Endothelial cell of umbilical vein (primary cell): ENCODE data around the gene KCNAB2. TPM values are rescaled to one million over a fixed set of nuclear protein-coding genes. Genes with fewer than 3 reads are reported as not detected.

ENCODE experiments used
- BruUV-seq: library from RNA; stranded (reverse); fragments of 400-500 nt; replicated peaks from 2 replicates; lab custom pipeline; 2021; lab: Mats Ljungman, UMichigan
- CTCF ChIA-PET: fragments of 300-600, 350-600 bp; sonication (Branson Sonifier 250); formaldehyde crosslinking; loops from one replicate; lab custom pipeline; 2021; ENCODE audit warnings: antibody characterized with exemption, inconsistent platforms; lab: Charles Lee
- POLR2A ChIA-PET: fragments of 300-600, 350-600 bp; sonication (Branson Sonifier 250); formaldehyde crosslinking; loops from one replicate; lab custom pipeline; 2021; ENCODE audit warnings: antibody characterized with exemption, inconsistent platforms; lab: Charles Lee
- DNase-seq: peaks from one replicate; pipeline ENCODE4 v3.0.0-alpha.2; 2011; ENCODE audit warnings: low read depth, low spot score
- FAIRE-seq: peaks from 2 replicates; lab custom pipeline; 2011; peaks lifted over from hg19 to GRCh38; lab: Jason Lieb, UNC
- H2AFZ ChIP-seq: 2 replicates; pipeline ENCODE4 v1.6.0; 2012; ENCODE audit warnings: low read depth, low read length, control low read depth, inconsistent platforms
- H3K27ac ChIP-seq: 2 replicates; pipeline ENCODE4 v1.5.1; 2011; ENCODE audit warnings: low read depth, mild to moderate bottlenecking, control low read depth, low read length, moderate library complexity; ENCODE audit not compliant: insufficient read depth
- H3K27me3 ChIP-seq, 2 experiments: 2 replicates each; pipeline versions ENCODE4 v1.6.0 to v1.6.1; 2011; ENCODE audit warnings: low read length in 2 of 2, mixed read lengths in 1 of 2; ENCODE audit not compliant: control insufficient read depth in 2 of 2, insufficient read depth in 2 of 2
- H3K36me3 ChIP-seq, 2 experiments: 2 replicates in 1 of 2; 3 replicates in 1 of 2; pipeline ENCODE4 v1.5.1; 2011; ENCODE audit warnings: low read length in 2 of 2, mild to moderate bottlenecking in 1 of 2, moderate library complexity in 1 of 2; ENCODE audit not compliant: control insufficient read depth in 2 of 2, insufficient read depth in 2 of 2; ENCODE audit errors: extremely low read depth in 1 of 2
- H3K4me1 ChIP-seq: 3 replicates; pipeline ENCODE4 v1.5.1; 2011; ENCODE audit warnings: mild to moderate bottlenecking, low read length; ENCODE audit not compliant: control insufficient read depth, insufficient read depth; ENCODE audit errors: extremely low read depth
- H3K4me2 ChIP-seq: 2 replicates; pipeline ENCODE4 v1.6.1; 2011; ENCODE audit warnings: low read length, control low read depth, mixed read lengths; ENCODE audit not compliant: insufficient read depth
- H3K4me3 ChIP-seq, 3 experiments: fragments of 200-600 bp in 1 of 3; sonication (generic), shearing (Covaris generic) in 1 of 3; replicated peaks in 1 of 3; 2 replicates each; pipeline ENCODE4 v1.5.1; 2011 to 2016; ENCODE audit warnings: control low read depth in 3 of 3, low read length in 3 of 3, mild to moderate bottlenecking in 2 of 3, inconsistent platforms in 1 of 3, low read depth in 1 of 3, moderate library complexity in 1 of 3; ENCODE audit not compliant: insufficient read depth in 1 of 3
- H3K79me2 ChIP-seq: 2 replicates; pipeline ENCODE4 v1.6.0; 2012; ENCODE audit warnings: low read length, inconsistent platforms; ENCODE audit not compliant: control insufficient read depth, insufficient read depth
- H3K9ac ChIP-seq: replicated peaks from 2 replicates; pipeline ENCODE3; 2011; ENCODE audit warnings: low read length, control low read depth; ENCODE audit not compliant: insufficient read depth; ENCODE audit errors: extremely low read depth
- H3K9me1 ChIP-seq: replicated peaks from 3 replicates; pipeline ENCODE4 v1.6.0; 2011; ENCODE audit warnings: mild to moderate bottlenecking, low read length; ENCODE audit not compliant: control insufficient read depth, insufficient read depth; ENCODE audit errors: extremely low read depth
- H3K9me3 ChIP-seq: replicated peaks from 2 replicates; pipeline ENCODE4 v1.5.1; 2012; ENCODE audit warnings: low read length, inconsistent platforms; ENCODE audit not compliant: control insufficient read depth, insufficient read depth
- H4K20me1 ChIP-seq: replicated peaks from 2 replicates; pipeline ENCODE3; 2011; ENCODE audit warnings: mild to moderate bottlenecking, low read length; ENCODE audit not compliant: control insufficient read depth, insufficient read depth; ENCODE audit errors: extremely low read depth
- CTCF ChIP-seq, 2 donors: IDR thresholded peaks; 1 replicate in 1 of 2; 2 replicates in 1 of 2; pipeline ENCODE4 v1.5.1; 2011; ENCODE audit warnings: low read length in 2 of 2, mild to moderate bottlenecking in 2 of 2, moderate library complexity in 2 of 2, control low read depth in 1 of 2, inconsistent platforms in 1 of 2, low read depth in 1 of 2; ENCODE audit not compliant: insufficient read depth in 1 of 2; ENCODE audit errors: extremely low read depth in 1 of 2
- EZH2 ChIP-seq: IDR thresholded peaks from 2 replicates; pipeline ENCODE4 v1.6.1; 2012; ENCODE audit warnings: borderline replicate concordance, low read depth, mild to moderate bottlenecking, moderate library complexity, low read length, inconsistent platforms; ENCODE audit not compliant: severe bottlenecking
- FOS ChIP-seq: IDR thresholded peaks from 2 replicates; pipeline ENCODE4 v1.6.1; 2011; ENCODE audit warnings: mild to moderate bottlenecking, low read length, moderate library complexity, borderline replicate concordance; ENCODE audit not compliant: insufficient read depth
- GATA2 ChIP-seq: IDR thresholded peaks from 2 replicates; pipeline ENCODE4 v1.7.0; 2011; ENCODE audit warnings: low read depth, mild to moderate bottlenecking, moderate library complexity, mixed read lengths, low read length; ENCODE audit not compliant: insufficient read length, insufficient read depth
- MAX ChIP-seq: IDR thresholded peaks from 2 replicates; pipeline ENCODE4 v1.6.1; 2011; ENCODE audit not compliant: insufficient read depth, insufficient read length
- MYC ChIP-seq: IDR thresholded peaks from one replicate; pipeline ENCODE4 v1.6.1; 2011; ENCODE audit warnings: mild to moderate bottlenecking, low read depth, low read length
- POLR2A ChIP-seq: IDR thresholded peaks from 2 replicates; pipeline ENCODE4 v1.6.1; 2012; ENCODE audit warnings: low read depth, mild to moderate bottlenecking, control low read depth, low read length
- POLR2AphosphoS5 ChIP-seq: IDR thresholded peaks from 2 replicates; pipeline ENCODE4 v1.6.1; 2012; ENCODE audit warnings: low read depth, mild to moderate bottlenecking, control low read depth, low read length, moderate library complexity; ENCODE audit not compliant: insufficient read depth
- dilution Hi-C: fragments of 300-500 bp; cut with MboI; formaldehyde crosslinking; loops from one replicate; pipeline ENCODE4 v1.15.0; 2019; ENCODE audit warnings: low sequenced_read_pairs; ENCODE audit not compliant: extremely low pct_ligation_motif_present
- intact Hi-C: fragments of 100-400 bp; cut with micrococcal nuclease; formaldehyde crosslinking; loops from one replicate; pipeline ENCODE4 v1.10.0; 2022
- polyA plus RNA-seq, 4 experiments: library from polyadenylated mRNA; depleted of rRNA in 3 of 4; stranded (reverse) in 3 of 4; unstranded in 1 of 4; fragments of >200 nt; gene quantifications; 2 replicates each; pipeline versions ENCODE4 v1.2.1 to v1.2.3, GENCODE V29; 2011 to 2012; ENCODE audit warnings: missing spikeins in 1 of 4
- total RNA-seq: library from RNA; stranded (reverse); gene quantifications from 2 replicates; pipeline ENCODE4 v1.2.3, GENCODE V29; 2021

Gene KCNAB2
- total and polyA plus RNA-seq, 2 donors (not counting 3 experiments of a cell fraction or from before 2014, with no cell fraction given), result 2.4 to 3.8 TPM

DNA sequence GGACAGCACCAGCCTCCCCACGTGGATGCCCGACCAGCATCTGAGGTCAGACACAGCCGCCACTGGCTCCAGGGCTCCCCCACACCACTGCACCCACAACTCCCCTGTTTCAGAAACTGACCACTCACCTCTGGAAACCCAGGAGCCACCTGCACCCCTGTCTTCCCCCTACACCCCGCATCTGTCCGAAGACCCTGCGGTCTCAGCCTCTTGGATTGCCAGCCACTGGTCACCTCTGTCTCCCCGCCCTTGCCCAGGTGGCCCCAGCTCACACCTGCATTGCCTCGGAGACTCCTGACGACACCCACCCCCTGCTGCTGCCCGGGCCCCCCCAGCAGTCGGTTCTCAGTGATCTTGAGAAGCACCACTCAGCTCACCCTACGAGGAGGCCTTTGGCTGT lies 32.2 kb upstream of the KCNAB2 start:
- Histone ChIP-seq H4K20me1 (no peaks in the 10 kb centered on the region), H2AFZ (no peak overlapping the region), H3K27ac (no peak overlapping the region), H3K9me1 (no peaks in the 10 kb centered on the region), H3K4me1 (no peaks in the 10 kb centered on the region), H3K4me2 (no peak overlapping the region), H3K9ac (no peak overlapping the region), H3K4me3 (no peak overlapping the region), H3K27me3 (no peaks in the 10 kb centered on the region), H3K36me3 (no peaks in the 10 kb centered on the region), H3K79me2 (no peaks in the 10 kb centered on the region), H3K9me3 (no peaks in the 10 kb centered on the region)
- POLR2A ChIA-PET, result no interaction called here
- TF ChIP-seq POLR2AphosphoS5, result no peak
- no peak for TF ChIP-seq CTCF (IDR thresholded peaks at IDR 0.05; ENCODE audit: extremely low read depth in 1 of 2, insufficient read depth in 1 of 2, low read depth in 1 of 2, low read length in 2 of 2)
- TF ChIP-seq GATA2, result no peak
- TF ChIP-seq FOS, result no peak
- no peak for TF ChIP-seq POLR2A
- TF ChIP-seq EZH2, result no peak
- TF ChIP-seq MYC, result no peak
- TF ChIP-seq MAX, result no peak
- intact Hi-C loops, result no loop called here
- DNase-seq (no peak), FAIRE-seq (no peak)
- dilution Hi-C loops, result no loop called here
- CTCF ChIA-PET, result no interaction called here
- no TSS peak for BruUV-seq
